Measurements from ENCODE around the gene POLA1. TPM values are rescaled to one million over a fixed set of nuclear protein-coding genes. Genes with fewer than 3 reads are reported as not detected.

POLA1 gene
- total RNA-seq, 2 donors from 2014 or later: 7.9 to 19.6 TPM

GRCh38 chrX:24996096-24996709, 302.5 kb downstream of the POLA1 start:
- no peaks in the 10 kb centered on the region for H3K4me1 ChIP-seq
- H3K36me3 ChIP-seq: no peaks in the 10 kb centered on the region
- H3K27me3 ChIP-seq: no peaks in the 10 kb centered on the region
- no peak overlapping the region for H3K27ac ChIP-seq
- no peak overlapping the region for H3K9ac ChIP-seq (ENCODE audit: low read depth in 2 of 2, low read length in 2 of 2)
- TF ChIP-seq, protein P1, sequence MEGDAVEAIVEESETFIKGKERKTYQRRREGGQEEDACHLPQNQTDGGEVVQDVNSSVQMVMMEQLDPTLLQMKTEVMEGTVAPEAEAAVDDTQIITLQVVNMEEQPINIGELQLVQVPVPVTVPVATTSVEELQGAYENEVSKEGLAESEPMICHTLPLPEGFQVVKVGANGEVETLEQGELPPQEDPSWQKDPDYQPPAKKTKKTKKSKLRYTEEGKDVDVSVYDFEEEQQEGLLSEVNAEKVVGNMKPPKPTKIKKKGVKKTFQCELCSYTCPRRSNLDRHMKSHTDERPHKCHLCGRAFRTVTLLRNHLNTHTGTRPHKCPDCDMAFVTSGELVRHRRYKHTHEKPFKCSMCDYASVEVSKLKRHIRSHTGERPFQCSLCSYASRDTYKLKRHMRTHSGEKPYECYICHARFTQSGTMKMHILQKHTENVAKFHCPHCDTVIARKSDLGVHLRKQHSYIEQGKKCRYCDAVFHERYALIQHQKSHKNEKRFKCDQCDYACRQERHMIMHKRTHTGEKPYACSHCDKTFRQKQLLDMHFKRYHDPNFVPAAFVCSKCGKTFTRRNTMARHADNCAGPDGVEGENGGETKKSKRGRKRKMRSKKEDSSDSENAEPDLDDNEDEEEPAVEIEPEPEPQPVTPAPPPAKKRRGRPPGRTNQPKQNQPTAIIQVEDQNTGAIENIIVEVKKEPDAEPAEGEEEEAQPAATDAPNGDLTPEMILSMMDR (IDR thresholded peaks at IDR 0.05): no peak
- no peak overlapping the region for H3K4me3 ChIP-seq
- no peaks in the 10 kb centered on the region for H3K9me3 ChIP-seq
- DNase-seq: no peak
- intact Hi-C loops (cut with DNase I): no loop called here

DNA sequence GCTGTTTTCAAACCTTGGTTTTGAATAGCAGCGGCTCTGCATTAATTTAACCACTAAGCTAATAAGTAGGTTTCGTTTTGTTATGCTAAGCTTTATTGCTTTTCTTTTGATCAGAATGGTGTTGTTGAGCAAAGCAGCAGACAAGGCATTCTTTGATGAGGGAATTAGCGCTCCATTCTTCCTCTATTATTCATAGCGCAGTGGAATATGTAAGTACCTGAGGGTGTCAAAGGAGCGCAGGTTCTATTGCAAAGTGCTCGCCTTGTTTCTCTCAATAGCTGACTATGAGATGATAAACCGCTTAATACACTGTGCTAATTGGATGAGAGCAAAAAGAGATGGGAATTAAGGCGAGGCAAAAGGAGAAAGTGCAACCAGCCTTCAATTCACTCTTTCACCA, 305.8 kb downstream of the POLA1 start:
- no peak for DNase-seq
- no peaks in the 10 kb centered on the region for H3K36me3 ChIP-seq
- H3K9me3 ChIP-seq: no peaks in the 10 kb centered on the region
- TF ChIP-seq, protein P1 (IDR thresholded peaks at IDR 0.05): no peak
- H3K27ac ChIP-seq: no peak overlapping the region
- intact Hi-C loops (cut with DNase I): no loop called here
- peaks cover 18% of the 10 kb centered on the region for H3K27me3 ChIP-seq
- no peak overlapping the region for H3K9ac ChIP-seq (ENCODE audit: low read depth in 2 of 2, low read length in 2 of 2)
- no peaks in the 10 kb centered on the region for H3K4me1 ChIP-seq
- H3K4me3 ChIP-seq: no peak overlapping the region

- DNase-seq: no peak
- intact Hi-C loops (cut with DNase I): no loop called here
- H3K9me3 ChIP-seq: no peaks in the 10 kb centered on the region
- no peaks in the 10 kb centered on the region for H3K36me3 ChIP-seq
- no peak overlapping the region for H3K4me3 ChIP-seq
- H3K9ac ChIP-seq (ENCODE audit: low read depth in 2 of 2, low read length in 2 of 2): no peak overlapping the region
- no peaks in the 10 kb centered on the region for H3K4me1 ChIP-seq
- peaks cover 43% of the 10 kb centered on the region for H3K27me3 ChIP-seq
- TF ChIP-seq, protein P1 (IDR thresholded peaks at IDR 0.05): no peak
- no peak overlapping the region for H3K27ac ChIP-seq
Observed at GRCh38 chrX:25001808-25002660, 308.3 kb downstream of the POLA1 start.

GRCh38 chrX:25002661-25003020, 308.9 kb downstream of the POLA1 start:
- intact Hi-C loops (cut with DNase I): no loop called here
- no peak for DNase-seq

DNA sequence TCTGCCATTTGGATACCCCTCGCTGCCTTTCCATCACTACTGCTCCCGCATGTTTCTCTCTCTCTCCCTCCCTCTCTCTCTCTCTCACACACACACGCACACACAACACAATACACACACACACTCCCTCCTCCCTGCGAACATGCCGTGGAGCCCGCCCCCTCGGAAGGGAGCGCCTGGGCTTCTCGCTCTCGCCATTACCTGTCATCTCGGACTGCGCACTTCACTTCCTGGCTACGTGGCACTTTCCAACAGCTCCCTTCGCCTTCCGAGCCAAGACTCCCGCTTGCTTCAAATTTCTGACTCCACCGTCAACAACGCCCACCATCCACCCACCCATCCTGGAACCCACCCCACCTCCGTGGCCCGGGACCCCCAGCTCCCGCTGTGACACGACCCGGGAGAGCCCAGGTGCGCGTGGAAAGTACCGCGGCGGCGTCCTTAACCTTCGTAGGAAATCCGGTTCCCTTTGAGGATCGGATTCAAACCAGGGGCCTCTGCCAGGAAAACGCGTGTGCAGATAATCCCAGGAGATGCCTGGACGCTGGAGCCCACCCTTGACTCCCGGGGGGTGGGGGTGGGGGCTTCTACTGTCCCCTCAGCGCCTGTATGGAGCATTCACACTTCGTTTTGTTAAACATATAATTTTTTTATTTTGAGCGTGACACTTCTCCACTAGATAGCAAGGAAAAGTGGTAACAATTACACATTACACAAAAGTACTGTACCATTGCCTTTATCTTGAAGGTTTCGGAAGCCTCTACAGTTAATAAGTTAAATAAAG, 309.5 kb downstream of the POLA1 start:
- Histone ChIP-seq H3K27me3 (peaks cover 55% of the 10 kb centered on the region), H3K9me3 (no peaks in the 10 kb centered on the region), H3K9ac (ENCODE audit: low read depth in 2 of 2, low read length in 2 of 2) (no peak overlapping the region), H3K36me3 (no peaks in the 10 kb centered on the region), H3K4me1 (no peaks in the 10 kb centered on the region), H3K4me3 (peak overlapping the region; percentile 14), H3K27ac (no peak overlapping the region)
- intact Hi-C loops (cut with DNase I): no loop called here
- TF ChIP-seq, protein P1 (IDR thresholded peaks at IDR 0.05): no peak
- no peak for DNase-seq

More at GRCh38 chrX:25002661-25003020, 308.9 kb downstream of the POLA1 start:
- H3K9ac ChIP-seq (ENCODE audit: low read depth in 2 of 2, low read length in 2 of 2): no peak overlapping the region
- TF ChIP-seq, protein P1 (IDR thresholded peaks at IDR 0.05): no peak
- H3K27ac ChIP-seq: no peak overlapping the region
- H3K4me1 ChIP-seq: no peaks in the 10 kb centered on the region
- peak overlapping the region; percentile 14 for H3K4me3 ChIP-seq
- peaks cover 49% of the 10 kb centered on the region for H3K27me3 ChIP-seq
- no peaks in the 10 kb centered on the region for H3K36me3 ChIP-seq
- no peaks in the 10 kb centered on the region for H3K9me3 ChIP-seq

Data from colonic mucosa (tissue), 4 donors.